Gastroesophageal sphincter (tissue), 4 donors: Measurements from ENCODE around the gene HYAL1. TPM values are rescaled to one million over a fixed set of nuclear protein-coding genes. Genes with fewer than 3 reads are reported as not detected.

Experiments
- ATAC-seq: fragments of 150-250 bp; one replicate; pipeline ENCODE4 v1.9.1; 2016; ENCODE audit warnings: mild to moderate bottlenecking, moderate library complexity
- H3K27ac ChIP-seq, 4 donors: fragments of 200-600 bp; sonication (generic) in 3 of 4; 1 replicate in 3 of 4; 2 replicates in 1 of 4; pipeline ENCODE4 v1.5.1; 2016 to 2019
- H3K27me3 ChIP-seq: fragments of 200-600 bp; sonication (generic); one replicate; pipeline ENCODE4 v1.5.1; 2019
- H3K36me3 ChIP-seq, 2 donors: fragments of 200-600 bp; sonication (generic); one replicate each; pipeline ENCODE4 v1.5.1; 2019; ENCODE audit warnings: control low read depth in 1 of 2
- H3K4me1 ChIP-seq, 3 donors: fragments of 200-600 bp; sonication (generic); 1 replicate in 2 of 3; 2 replicates in 1 of 3; pipeline ENCODE4 v1.5.1; 2016 to 2019; ENCODE audit warnings: control low read depth in 2 of 3
- H3K4me3 ChIP-seq, 2 donors: fragments of 200-600 bp; sonication (generic); one replicate each; pipeline ENCODE4 v1.5.1; 2019; ENCODE audit warnings: mild to moderate bottlenecking in 1 of 2, moderate library complexity in 1 of 2
- H3K9me3 ChIP-seq, 3 donors: fragments of 200-600 bp; sonication (generic); one replicate each; pipeline ENCODE4 v1.5.1; 2017 to 2019; ENCODE audit warnings: control low read depth in 2 of 3
- EP300 ChIP-seq: sonication (generic); formaldehyde crosslinking; IDR thresholded peaks from one replicate; pipeline ENCODE4 v1.6.1; 2017; ENCODE audit warnings: antibody characterized with exemption, mild to moderate bottlenecking
- POLR2A ChIP-seq, 2 donors: fragments of 450-650 bp; IDR thresholded peaks; one replicate each; pipeline ENCODE4 v1.6.1; 2017; ENCODE audit warnings: antibody characterized with exemption in 2 of 2, mild to moderate bottlenecking in 2 of 2, moderate library complexity in 1 of 2
- POLR2AphosphoS5 ChIP-seq: sonication (generic); formaldehyde crosslinking; IDR thresholded peaks from one replicate; pipeline ENCODE4 v1.6.1; 2017; ENCODE audit warnings: antibody characterized with exemption
- WGBS, 2 donors: methylation state at CpG; one replicate each; pipeline ENCODE4 v1.1.5; 2018; ENCODE audit warnings: low coverage in 1 of 2; 5-methylcytosine and 5-hydroxymethylcytosine counted together
- total RNA-seq, 4 donors: library from RNA; depleted of rRNA; stranded (reverse); fragments of >200 nt; gene quantifications; one replicate each; pipeline ENCODE4 v1.1.0, GENCODE V29; 2016
- TF ChIP-seq, protein P1 (sequence below), 4 experiments: fragments of 200-600 bp in 2 of 4; fragments of 450-650 bp in 2 of 4; sonication (generic) in 1 of 4; IDR thresholded peaks; one replicate each; pipeline ENCODE4 v1.5.1; 2017 to 2019; ENCODE audit warnings: antibody characterized with exemption in 4 of 4, mild to moderate bottlenecking in 2 of 4, moderate library complexity in 2 of 4

Gene HYAL1
- total RNA-seq, 4 donors from 2014 or later = 4.8 to 12.3 (median 7.9) TPM

DNA sequence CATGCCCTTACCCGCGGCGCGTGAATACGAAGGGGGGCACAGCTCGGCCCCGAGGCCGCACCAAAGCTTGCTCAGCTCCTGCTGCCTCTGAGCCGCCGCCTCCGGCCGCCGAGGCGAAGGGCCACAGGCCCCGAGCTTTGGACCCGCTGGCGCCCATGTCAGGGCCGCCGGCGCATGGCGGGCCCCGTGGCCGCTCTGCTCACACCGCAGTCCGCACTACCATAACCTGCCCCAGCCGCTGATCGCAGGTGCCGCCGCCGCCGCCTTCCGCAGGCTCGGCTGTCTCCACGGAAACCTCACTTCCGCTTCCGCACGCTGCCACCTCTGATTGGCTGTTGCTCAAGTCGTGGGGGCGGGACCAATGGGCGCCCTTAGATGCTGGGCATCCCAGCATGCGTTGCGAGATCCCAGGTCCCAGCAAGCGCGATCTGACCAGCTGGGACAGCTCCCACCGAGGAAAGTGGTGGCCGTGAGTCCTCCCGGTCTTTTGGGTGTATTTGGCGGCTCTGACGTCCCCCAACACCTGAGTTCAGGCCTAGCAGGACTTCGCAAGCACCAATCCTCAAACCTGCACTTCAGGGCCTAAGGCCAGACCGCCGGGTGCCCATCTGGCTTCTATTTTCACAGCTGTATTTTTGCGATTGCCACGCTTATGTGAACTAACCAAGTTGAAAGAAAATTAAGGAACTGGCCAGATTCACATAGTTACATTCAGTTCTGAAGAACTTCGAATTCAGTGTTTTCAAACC lies 24.7 kb upstream of the HYAL1 start, which contains the start of gene TUSC2:
TSS of gene TUSC2 (minus strand) at position 281 of the 749 bp plus-strand sequence. CDS start at position 157, 124 bp downstream.
- H3K9me3 ChIP-seq = no peaks in the 10 kb centered on the region
- TF ChIP-seq POLR2AphosphoS5 (peak; percentile 85), POLR2A (IDR thresholded peaks at IDR 0.05) (peak; percentile 70 to 78), EP300 (no peak)
- TF ChIP-seq, protein P1, sequence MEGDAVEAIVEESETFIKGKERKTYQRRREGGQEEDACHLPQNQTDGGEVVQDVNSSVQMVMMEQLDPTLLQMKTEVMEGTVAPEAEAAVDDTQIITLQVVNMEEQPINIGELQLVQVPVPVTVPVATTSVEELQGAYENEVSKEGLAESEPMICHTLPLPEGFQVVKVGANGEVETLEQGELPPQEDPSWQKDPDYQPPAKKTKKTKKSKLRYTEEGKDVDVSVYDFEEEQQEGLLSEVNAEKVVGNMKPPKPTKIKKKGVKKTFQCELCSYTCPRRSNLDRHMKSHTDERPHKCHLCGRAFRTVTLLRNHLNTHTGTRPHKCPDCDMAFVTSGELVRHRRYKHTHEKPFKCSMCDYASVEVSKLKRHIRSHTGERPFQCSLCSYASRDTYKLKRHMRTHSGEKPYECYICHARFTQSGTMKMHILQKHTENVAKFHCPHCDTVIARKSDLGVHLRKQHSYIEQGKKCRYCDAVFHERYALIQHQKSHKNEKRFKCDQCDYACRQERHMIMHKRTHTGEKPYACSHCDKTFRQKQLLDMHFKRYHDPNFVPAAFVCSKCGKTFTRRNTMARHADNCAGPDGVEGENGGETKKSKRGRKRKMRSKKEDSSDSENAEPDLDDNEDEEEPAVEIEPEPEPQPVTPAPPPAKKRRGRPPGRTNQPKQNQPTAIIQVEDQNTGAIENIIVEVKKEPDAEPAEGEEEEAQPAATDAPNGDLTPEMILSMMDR (IDR thresholded peaks at IDR 0.05) = peak in 3 of 4 experiments; percentile 9 to 12 (median 11)
- peak within 1 kb of the TSS; percentile 80 to 93 (median 90) for H3K27ac ChIP-seq
- peaks cover 0 to 74% (median 19%) of the 10 kb centered on the region in 3 donors for H3K4me1 ChIP-seq
- peaks cover 0 to 61% of the 10 kb centered on the region in 2 donors for H3K36me3 ChIP-seq
- H3K27me3 ChIP-seq = no peaks in the 10 kb centered on the region
- ATAC-seq = peak; percentile 92
- peak within 1 kb of the TSS; percentile 91 to 100 for H3K4me3 ChIP-seq
- 14 to 22% methylated on average over 1 to 4 of the region's 55 CpGs for WGBS, 2 donors

DNA sequence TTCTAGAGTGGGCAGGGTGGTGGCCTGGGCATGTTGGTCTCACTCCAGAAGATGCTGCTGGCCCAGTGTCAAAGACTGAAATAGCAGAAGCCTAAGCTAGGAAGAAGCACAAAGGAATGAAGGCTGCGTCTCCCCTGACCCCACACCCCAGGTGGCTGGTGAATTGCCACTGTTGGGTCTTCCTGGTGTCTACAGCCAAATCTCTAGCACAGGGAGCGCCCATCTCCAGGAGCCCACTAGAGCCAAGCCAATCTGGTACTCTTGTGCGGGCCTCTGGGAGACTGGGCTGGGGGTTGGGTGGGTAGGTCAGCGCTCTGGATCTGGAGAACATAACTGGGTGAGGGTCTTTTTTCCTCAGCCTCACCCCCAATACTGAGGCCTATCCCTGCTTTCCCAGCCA lies 23.8 kb upstream of the HYAL1 start:
- peaks cover 0 to 74% (median 27%) of the 10 kb centered on the region in 3 donors for H3K4me1 ChIP-seq
- no CpG with 5 or more reads among the region's 4 CpGs for WGBS, 2 donors
- ATAC-seq = no peak
- no peaks in the 10 kb centered on the region for H3K9me3 ChIP-seq
- TF ChIP-seq EP300 = no peak
- no peak for TF ChIP-seq POLR2A (IDR thresholded peaks at IDR 0.05)
- TF ChIP-seq POLR2AphosphoS5 = no peak
- TF ChIP-seq, protein P1 (IDR thresholded peaks at IDR 0.05) = no peak
- H3K4me3 ChIP-seq = peak overlapping the region; percentile 91 to 100
- H3K27ac ChIP-seq = peak overlapping the region in 3 of 4 donors; percentile 88 to 93 (median 92)
- no peaks in the 10 kb centered on the region for H3K27me3 ChIP-seq
- H3K36me3 ChIP-seq = peaks cover 0 to 54% of the 10 kb centered on the region in 2 donors

GRCh38 chr3:50326182-50326541 lies 22.8 kb upstream of the HYAL1 start:
- H3K27ac ChIP-seq = peak overlapping the region in 1 of 4 donors; percentile 97

GRCh38 chr3:50325497-50326181 lies 22.3 kb upstream of the HYAL1 start:
- Histone ChIP-seq H3K36me3 (peaks cover 0 to 39% of the 10 kb centered on the region in 2 donors), H3K9me3 (no peaks in the 10 kb centered on the region), H3K27ac (peak overlapping the region in 3 of 4 donors; percentile 94 to 97 (median 96)), H3K4me3 (no peak overlapping the region), H3K27me3 (no peaks in the 10 kb centered on the region), H3K4me1 (peaks cover 0 to 77% (median 31%) of the 10 kb centered on the region in 3 donors)
- 60 to 84% methylated on average over 1 to 5 of the region's 11 CpGs for whole genome bisulfite sequencing, 2 donors
- TF ChIP-seq EP300 (no peak), POLR2AphosphoS5 (no peak), POLR2A (IDR thresholded peaks at IDR 0.05) (no peak)
- TF ChIP-seq, protein P1 (IDR thresholded peaks at IDR 0.05) = no peak
- ATAC-seq = no peak

More at GRCh38 chr3:50326182-50326541, 22.8 kb upstream of the HYAL1 start:
- Histone ChIP-seq H3K4me1 (peaks cover 0 to 74% (median 30%) of the 10 kb centered on the region in 3 donors), H3K27me3 (no peaks in the 10 kb centered on the region), H3K4me3 (no peak overlapping the region), H3K36me3 (peaks cover 0 to 45% of the 10 kb centered on the region in 2 donors), H3K9me3 (no peaks in the 10 kb centered on the region)
- no peak for ATAC-seq
- no peak for TF ChIP-seq POLR2AphosphoS5
- TF ChIP-seq POLR2A (IDR thresholded peaks at IDR 0.05) = no peak
- TF ChIP-seq, protein P1 (IDR thresholded peaks at IDR 0.05) = no peak
- no peak for TF ChIP-seq EP300
- 80% methylated on average over 1 of the region's 8 CpGs; no CpG with 5 or more reads in 1 of the 2 donors for WGBS, 2 donors
